H1 (cell line): ENCODE results near the gene PLEKHS1. TPM values are rescaled to one million over a fixed set of nuclear protein-coding genes. Genes with fewer than 3 reads are reported as not detected.

Experiments
- CTCF ChIA-PET: fragments of 300-600 bp; sonication (Branson Sonifier 250); formaldehyde crosslinking; loops from one replicate; lab custom pipeline; 2021; ENCODE audit not compliant: partially characterized antibody; lab: Charles Lee
- POLR2A ChIA-PET: fragments of 300-600 bp; sonication (Branson Sonifier 250); formaldehyde crosslinking; loops from one replicate; lab custom pipeline; 2021; ENCODE audit warnings: inconsistent platforms; ENCODE audit not compliant: partially characterized antibody; lab: Charles Lee
- DNase-seq, 2 experiments: peaks; one replicate each; pipeline versions ENCODE4 v3.0.0 to v3.0.0-alpha.2; 2010 to 2022; ENCODE audit warnings: low spot score in 2 of 2, low read depth in 1 of 2, mixed read lengths in 1 of 2
- FAIRE-seq: peaks from 2 replicates; lab custom pipeline; 2011; peaks lifted over from hg19 to GRCh38; lab: Jason Lieb, UNC
- H2AFZ ChIP-seq: 2 replicates; pipeline ENCODE4 v1.8.1; 2012; ENCODE audit warnings: low read length, inconsistent platforms
- H2AK5ac ChIP-seq: 2 replicates; pipeline ENCODE4 v1.6.1; 2013; ENCODE audit warnings: low read depth, low read length
- H2BK120ac ChIP-seq: replicated peaks from 2 replicates; pipeline ENCODE3; 2013; ENCODE audit warnings: low read depth, low read length, inconsistent platforms
- H2BK12ac ChIP-seq: 2 replicates; pipeline ENCODE4 v1.6.1; 2013; ENCODE audit warnings: low read depth, low read length
- H2BK15ac ChIP-seq: 2 replicates; pipeline ENCODE4 v1.6.1; 2013; ENCODE audit warnings: low read length
- H2BK20ac ChIP-seq: 2 replicates; pipeline ENCODE4 v1.6.1; 2013; ENCODE audit warnings: low read length
- H2BK5ac ChIP-seq: 2 replicates; pipeline ENCODE4 v1.6.1; 2013; ENCODE audit warnings: low read depth, low read length
- H3K14ac ChIP-seq: 2 replicates; pipeline ENCODE4 v1.6.1; 2013; ENCODE audit warnings: inconsistent platforms; ENCODE audit not compliant: insufficient read length
- H3K18ac ChIP-seq: 2 replicates; pipeline ENCODE4 v1.6.1; 2013; ENCODE audit warnings: low read length; ENCODE audit errors: extremely low read depth
- H3K23ac ChIP-seq: 2 replicates; pipeline ENCODE4 v1.6.1; 2013; ENCODE audit warnings: inconsistent platforms; ENCODE audit not compliant: insufficient read length
- H3K23me2 ChIP-seq: 2 replicates; pipeline ENCODE4 v1.6.1; 2013; ENCODE audit warnings: low read depth, low read length
- H3K27ac ChIP-seq: 2 replicates; pipeline ENCODE4 v1.6.1; 2011; ENCODE audit warnings: low read depth, low read length, inconsistent platforms
- H3K27me3 ChIP-seq, 4 experiments: replicated peaks in 1 of 4; 1 replicate in 1 of 4; 2 replicates in 3 of 4; pipeline versions ENCODE4 v1.6.1 to v1.8.1; 2011 to 2013; ENCODE audit warnings: low read length in 3 of 4, mild to moderate bottlenecking in 3 of 4, inconsistent platforms in 2 of 4, mixed read lengths in 2 of 4, moderate library complexity in 1 of 4; ENCODE audit not compliant: control insufficient read depth in 3 of 4, insufficient read depth in 3 of 4; ENCODE audit errors: extremely low read depth in 1 of 4
- H3K36me3 ChIP-seq, 4 experiments: 2 replicates each; pipeline versions ENCODE4 v1.6.1 to v1.8.1; 2011 to 2013; ENCODE audit warnings: mild to moderate bottlenecking in 4 of 4, low read length in 3 of 4, moderate library complexity in 2 of 4, control low read depth in 1 of 4, inconsistent platforms in 1 of 4; ENCODE audit not compliant: insufficient read depth in 4 of 4, control insufficient read depth in 2 of 4
- H3K4ac ChIP-seq: replicated peaks from 2 replicates; pipeline ENCODE3; 2013; ENCODE audit warnings: low read length, low read depth, mixed read lengths, inconsistent platforms; ENCODE audit not compliant: insufficient read length
- H3K4me1 ChIP-seq, 4 experiments: replicated peaks in 1 of 4; 1 replicate in 1 of 4; 2 replicates in 3 of 4; pipeline versions ENCODE4 v1.6.1 to v1.8.1; 2011 to 2013; ENCODE audit warnings: low read length in 3 of 4, inconsistent platforms in 2 of 4, mixed read lengths in 1 of 4; ENCODE audit not compliant: insufficient read depth in 4 of 4, control insufficient read depth in 3 of 4
- H3K4me2 ChIP-seq, 2 experiments: 2 replicates each; pipeline versions ENCODE4 v1.6.1 to v1.8.1; 2011 to 2013; ENCODE audit warnings: low read depth in 2 of 2, low read length in 2 of 2, control low read depth in 1 of 2, inconsistent platforms in 1 of 2, mild to moderate bottlenecking in 1 of 2; ENCODE audit not compliant: insufficient read depth in 1 of 2
- H3K4me3 ChIP-seq, 4 experiments: fragments of 200-600, 300-600 bp in 1 of 4; sonication (generic), shearing (Covaris generic), sonication (Bioruptor Twin) in 1 of 4; 2 replicates each; pipeline versions ENCODE4 v1.5.1 to v1.8.1; 2011 to 2016; ENCODE audit warnings: low read length in 4 of 4, low read depth in 3 of 4, control low read depth in 2 of 4, inconsistent platforms in 2 of 4, mild to moderate bottlenecking in 2 of 4, mixed read lengths in 1 of 4, moderate library complexity in 1 of 4; ENCODE audit not compliant: insufficient read depth in 2 of 4; ENCODE audit errors: extremely low read depth in 1 of 4
- H3K56ac ChIP-seq: replicated peaks from 2 replicates; pipeline ENCODE3; 2013; ENCODE audit warnings: low read depth, mild to moderate bottlenecking, mixed read lengths, low read length, inconsistent platforms; ENCODE audit not compliant: insufficient read length
- H3K79me1 ChIP-seq: 2 replicates; pipeline ENCODE4 v1.6.1; 2013; ENCODE audit warnings: low read depth, low read length, control low read depth
- H3K79me2 ChIP-seq, 2 experiments: 2 replicates each; pipeline versions ENCODE4 v1.6.1 to v1.8.1; 2012 to 2013; ENCODE audit warnings: low read length in 2 of 2, mild to moderate bottlenecking in 2 of 2, inconsistent platforms in 1 of 2; ENCODE audit not compliant: insufficient read depth in 2 of 2, control insufficient read depth in 1 of 2
- H3K9ac ChIP-seq, 4 experiments: replicated peaks in 1 of 4; 1 replicate in 1 of 4; 2 replicates in 3 of 4; pipeline versions ENCODE4 v1.6.1 to v1.8.1; 2011 to 2013; ENCODE audit warnings: low read depth in 3 of 4, low read length in 3 of 4, control low read depth in 2 of 4, mild to moderate bottlenecking in 2 of 4, moderate library complexity in 2 of 4, inconsistent platforms in 1 of 4; ENCODE audit errors: extremely low read depth in 1 of 4
- H3K9me3 ChIP-seq, 2 experiments: 2 replicates each; pipeline versions ENCODE4 v1.6.1 to v1.8.1; 2012 to 2013; ENCODE audit warnings: mild to moderate bottlenecking in 2 of 2, moderate library complexity in 2 of 2, control low read depth in 1 of 2, inconsistent platforms in 1 of 2, low read depth in 1 of 2, low read length in 1 of 2, mixed read lengths in 1 of 2; ENCODE audit not compliant: insufficient read depth in 2 of 2
- H4K20me1 ChIP-seq, 2 experiments: replicated peaks in 1 of 2; 2 replicates each; pipeline versions ENCODE3 to v1.8.1; 2011 to 2013; ENCODE audit warnings: inconsistent platforms in 2 of 2, low read length in 2 of 2, mild to moderate bottlenecking in 1 of 2; ENCODE audit not compliant: insufficient read depth in 2 of 2, control insufficient read depth in 1 of 2
- H4K5ac ChIP-seq: 2 replicates; pipeline ENCODE4 v1.6.1; 2013; ENCODE audit warnings: low read length, low read depth, mixed read lengths, inconsistent platforms; ENCODE audit not compliant: insufficient read length
- H4K8ac ChIP-seq: 2 replicates; pipeline ENCODE4 v1.8.0; 2013; ENCODE audit warnings: mild to moderate bottlenecking, moderate library complexity, low read length, inconsistent platforms; ENCODE audit not compliant: insufficient read depth; ENCODE audit errors: extremely low read depth
- H4K91ac ChIP-seq: replicated peaks from 2 replicates; pipeline ENCODE3; 2013; ENCODE audit warnings: low read length, mixed read lengths, inconsistent platforms; ENCODE audit not compliant: insufficient read length
- ASH2L ChIP-seq: fragments of 200-600, 300-600 bp; sonication (generic); IDR thresholded peaks from one replicate; pipeline ENCODE4 v1.7.1; 2017; ENCODE audit warnings: low read length
- BRCA1 ChIP-seq: IDR thresholded peaks from 2 replicates; pipeline ENCODE4 v1.6.1; 2012; ENCODE audit warnings: low read depth, low read length, improper control_type of control experiment
- KDM5A ChIP-seq: fragments of 200-600 bp; IDR thresholded peaks from 2 replicates; pipeline ENCODE4 v1.7.1; 2012; ENCODE audit warnings: mild to moderate bottlenecking, low read length, inconsistent platforms, mixed read lengths
- POLR2AphosphoS5 ChIP-seq: IDR thresholded peaks from 2 replicates; pipeline ENCODE4 v1.6.1; 2011; ENCODE audit warnings: low read depth, low read length
- RFX5 ChIP-seq: IDR thresholded peaks from 2 replicates; pipeline ENCODE4 v1.6.1; 2011; ENCODE audit warnings: low read depth, low read length, improper control_type of control experiment, borderline replicate concordance
- SIN3A ChIP-seq, 2 experiments: IDR thresholded peaks in 1 of 2; conservative IDR thresholded peaks in 1 of 2; 2 replicates each; pipeline ENCODE4 v1.6.1; 2011 to 2012; ENCODE audit warnings: low read length in 2 of 2, improper control_type of control experiment in 1 of 2, low read depth in 1 of 2, mild to moderate bottlenecking in 1 of 2
- TAF7 ChIP-seq: optimal IDR thresholded peaks from 2 replicates; pipeline ENCODE3; 2011; ENCODE audit warnings: low read depth, mild to moderate bottlenecking, inconsistent platforms, low read length, moderate library complexity, borderline replicate concordance
- TCF12 ChIP-seq: IDR thresholded peaks from 2 replicates; pipeline ENCODE4 v1.6.1; 2011; ENCODE audit warnings: low read depth, mild to moderate bottlenecking, low read length
- YY1 ChIP-seq: IDR thresholded peaks from 2 replicates; pipeline ENCODE4 v1.6.1; 2011; ENCODE audit warnings: low read depth, mild to moderate bottlenecking, low read length
- WGBS, 2 experiments: shearing (Covaris generic) in 1 of 2; methylation state at CpG; one replicate each; pipeline versions ENCODE4 v1.1.6 to v1.1.7; 2013 to 2015; ENCODE audit warnings: low lambda C conversion rate in 2 of 2, mixed read lengths in 2 of 2, inconsistent platforms in 1 of 2, low coverage in 1 of 2, missing lambda C conversion rate in 1 of 2; ENCODE audit not compliant: insufficient replicate concordance in 2 of 2, insufficient coverage in 1 of 2, insufficient read length in 1 of 2; ENCODE audit errors: extremely low coverage in 1 of 2, missing lambda C conversion rate in 1 of 2; 5-methylcytosine and 5-hydroxymethylcytosine counted together
- polyA plus RNA-seq, 7 experiments: library from polyadenylated mRNA; depleted of rRNA in 3 of 7; stranded (reverse) in 5 of 7; unstranded in 2 of 7; fragments of >200 nt in 5 of 7; fragments of 200-250 nt in 2 of 7; gene quantifications; 1 replicate in 5 of 7; 2 replicates in 1 of 7; 4 replicates in 1 of 7; pipeline versions ENCODE4 v1.2.1 to v1.2.3, GENCODE V29; 2011 to 2013; ENCODE audit warnings: missing spikeins in 2 of 7, mixed read lengths in 2 of 7
- total RNA-seq: library from RNA; stranded (reverse); fragmentation: NEBNext Ultra II Directional; extraction: Animal tissue kit (Norgen Biotek cat#: 25700); gene quantifications from 2 replicates; pipeline ENCODE4 v1.2.1, GENCODE V29; 2021
- TF ChIP-seq, protein P1 (sequence below), 3 experiments: IDR thresholded peaks; 1 replicate in 2 of 3; 2 replicates in 1 of 3; pipeline versions ENCODE4 v1.5.1 to v1.6.1; 2011; ENCODE audit warnings: low read length in 3 of 3, mild to moderate bottlenecking in 3 of 3, inconsistent platforms in 2 of 3, low read depth in 1 of 3, moderate library complexity in 1 of 3; ENCODE audit not compliant: insufficient read depth in 1 of 3; ENCODE audit errors: control extremely low read depth in 1 of 3

The PLEKHS1 gene
- total and polyA plus RNA-seq, 2 of the 8 experiments (the other 6 are each of a cell fraction or from before 2014, with no cell fraction given) = not detected

GRCh38 chr10:113739031-113739430 is 12.5 kb upstream of the PLEKHS1 start:
- Histone ChIP-seq H3K23ac (no peak overlapping the region), H2BK120ac (no peak overlapping the region), H3K14ac (no peak overlapping the region), H3K4me3 (no peak overlapping the region), H3K56ac (no peak overlapping the region), H3K27me3 (no peaks in the 10 kb centered on the region), H3K4ac (no peak overlapping the region), H2AFZ (no peak overlapping the region), H2BK15ac (no peak overlapping the region), H2BK5ac (no peak overlapping the region), H4K20me1 (no peaks in the 10 kb centered on the region), H4K91ac (no peak overlapping the region), H2BK20ac (no peak overlapping the region), H3K4me2 (no peak overlapping the region), H4K8ac (no peak overlapping the region), H3K23me2 (no peaks in the 10 kb centered on the region), H3K18ac (no peak overlapping the region), H3K79me1 (no peaks in the 10 kb centered on the region), H4K5ac (no peak overlapping the region), H3K9me3 (no peaks in the 10 kb centered on the region), H2AK5ac (no peak overlapping the region), H3K9ac (no peak overlapping the region), H2BK12ac (no peak overlapping the region), H3K4me1 (peaks cover 0 to 2% (median 0%) of the 10 kb centered on the region in 4 experiments; a peak in 1 of 7 replicates), H3K36me3 (no peaks in the 10 kb centered on the region), H3K79me2 (no peaks in the 10 kb centered on the region), H3K27ac (no peak overlapping the region)
- whole genome bisulfite sequencing, 2 experiments = 93% methylated on average over 4 of the region's 4 CpGs; no CpG with 5 or more reads in 1 of the 2 experiments
- POLR2A ChIA-PET = no interaction called here
- CTCF ChIA-PET = interaction anchor here (0.5 to 1.0 kb wide), 2 partner anchors 64 to 350 kb away, joined by 3 read pairs; no protein-coding TSS in a partner anchor
- DNase-seq (no peak), FAIRE-seq (no peak)
- TF ChIP-seq TAF7 (no peak), YY1 (no peak), KDM5A (no peak), SIN3A (conservative IDR thresholded peaks at IDR 0.05 in 1 of 2, IDR thresholded peaks at IDR 0.05 in 1 of 2; ENCODE audit: low read depth in 1 of 2, low read length in 2 of 2) (no peak), ASH2L (no peak), TCF12 (no peak), POLR2AphosphoS5 (no peak), RFX5 (no peak), BRCA1 (no peak)
- TF ChIP-seq, protein P1, sequence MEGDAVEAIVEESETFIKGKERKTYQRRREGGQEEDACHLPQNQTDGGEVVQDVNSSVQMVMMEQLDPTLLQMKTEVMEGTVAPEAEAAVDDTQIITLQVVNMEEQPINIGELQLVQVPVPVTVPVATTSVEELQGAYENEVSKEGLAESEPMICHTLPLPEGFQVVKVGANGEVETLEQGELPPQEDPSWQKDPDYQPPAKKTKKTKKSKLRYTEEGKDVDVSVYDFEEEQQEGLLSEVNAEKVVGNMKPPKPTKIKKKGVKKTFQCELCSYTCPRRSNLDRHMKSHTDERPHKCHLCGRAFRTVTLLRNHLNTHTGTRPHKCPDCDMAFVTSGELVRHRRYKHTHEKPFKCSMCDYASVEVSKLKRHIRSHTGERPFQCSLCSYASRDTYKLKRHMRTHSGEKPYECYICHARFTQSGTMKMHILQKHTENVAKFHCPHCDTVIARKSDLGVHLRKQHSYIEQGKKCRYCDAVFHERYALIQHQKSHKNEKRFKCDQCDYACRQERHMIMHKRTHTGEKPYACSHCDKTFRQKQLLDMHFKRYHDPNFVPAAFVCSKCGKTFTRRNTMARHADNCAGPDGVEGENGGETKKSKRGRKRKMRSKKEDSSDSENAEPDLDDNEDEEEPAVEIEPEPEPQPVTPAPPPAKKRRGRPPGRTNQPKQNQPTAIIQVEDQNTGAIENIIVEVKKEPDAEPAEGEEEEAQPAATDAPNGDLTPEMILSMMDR (IDR thresholded peaks at IDR 0.05; ENCODE audit: control extremely low read depth in 1 of 3, insufficient read depth in 1 of 3, low read depth in 1 of 3, low read length in 3 of 3) = no peak
